Activated CD4-positive, alpha-beta T cell treated with anti-CD3 and anti-CD28 coated beads, Interleukin-2, amount 50 U/mL, for 1 hour (primary cell): ENCODE results near the gene ARL3.
A peak's percentile ranks its signal among the peaks of the same experiment; 100 is the strongest.

Source experiments
- DNase-seq: peaks from one replicate; pipeline ENCODE4 v3.0.0-alpha.2; 2020

The ARL3 gene

DNA sequence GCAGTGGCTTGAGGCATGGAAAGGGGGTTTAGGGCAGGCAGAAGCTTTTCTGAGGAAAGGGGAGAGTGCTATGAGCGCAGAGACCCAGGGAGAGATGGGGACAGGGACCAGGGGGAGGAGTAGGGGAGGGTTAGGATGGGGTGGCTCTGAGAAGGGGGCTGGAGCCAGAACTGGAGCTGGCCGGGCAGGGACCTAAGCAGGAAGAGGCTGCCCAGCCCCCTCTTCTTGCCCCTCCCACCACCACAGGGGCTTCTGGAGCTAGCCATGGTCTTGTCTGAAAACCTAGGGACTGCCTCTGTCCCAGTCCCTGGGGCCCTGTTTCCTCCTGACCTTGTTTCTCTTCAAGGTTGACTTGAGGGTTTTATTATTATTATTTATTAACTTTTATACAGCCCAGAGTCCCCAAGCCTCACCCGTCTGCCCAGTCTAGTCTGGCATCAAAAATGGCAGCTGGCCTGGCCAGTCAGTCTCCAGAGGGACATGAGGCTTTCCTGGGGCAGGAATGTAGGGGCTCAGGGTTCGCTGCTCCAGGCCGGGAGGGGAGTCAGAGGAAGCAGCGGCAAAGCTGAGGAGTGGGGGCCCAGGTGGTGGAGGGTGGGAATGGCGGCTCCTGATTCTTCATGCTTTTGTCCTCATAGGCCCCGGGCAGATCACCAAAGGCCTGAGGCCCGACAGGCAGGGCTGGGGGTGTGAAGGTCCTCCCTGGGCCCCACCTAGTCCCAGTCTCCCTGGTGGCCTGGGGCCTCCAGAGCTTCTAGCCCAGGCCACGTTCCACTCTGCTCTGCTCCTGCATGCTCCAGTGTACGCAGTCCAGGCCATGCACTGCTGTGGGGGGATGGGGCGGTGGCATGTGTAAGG lies 64.2 kb downstream of the ARL3 start:
- DNase-seq, result no peak

DNA sequence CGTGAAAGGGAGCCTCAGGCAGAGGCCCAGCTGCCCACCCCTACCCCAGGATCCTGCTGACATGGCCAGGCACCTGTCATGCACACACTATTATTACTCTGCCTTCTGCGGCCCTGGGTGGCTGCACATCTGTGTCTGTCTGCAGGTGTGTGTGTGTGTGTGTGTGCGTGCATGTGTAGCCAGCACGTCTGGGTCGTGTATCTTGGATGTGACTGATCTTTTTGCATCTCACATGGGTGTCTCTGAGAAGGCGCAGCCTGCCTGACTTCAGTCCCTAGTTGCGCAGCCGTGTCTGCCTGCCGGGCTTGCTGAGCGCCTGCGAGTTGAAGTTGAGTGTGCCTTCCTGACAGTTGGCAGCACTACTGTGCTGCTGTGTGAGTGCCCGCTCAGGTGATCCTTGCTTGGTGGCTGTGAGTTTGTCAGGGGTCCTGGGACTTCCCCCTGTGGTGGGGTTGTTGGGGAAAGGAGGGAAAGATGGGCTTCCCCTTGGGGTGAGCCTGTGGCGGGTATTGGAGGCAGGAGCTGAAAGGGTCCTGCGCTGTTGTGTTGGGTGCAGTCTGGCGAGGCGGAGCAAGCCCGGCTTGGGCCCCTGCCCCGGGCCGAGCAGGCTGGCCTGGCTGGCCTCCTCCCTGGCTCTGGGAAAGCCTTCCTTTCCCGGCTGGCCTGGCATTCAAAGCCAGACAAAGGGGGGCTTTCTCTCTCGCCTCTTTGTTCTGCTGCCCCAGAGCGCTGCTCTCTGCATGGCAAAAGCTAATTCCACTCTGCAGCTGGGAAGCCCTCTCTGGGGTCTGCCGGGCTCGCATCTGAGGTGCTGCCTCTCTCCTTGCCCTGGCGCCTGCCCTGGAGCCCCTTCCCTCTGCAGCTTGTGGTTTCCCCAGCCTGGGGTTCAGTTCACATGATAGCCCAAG lies 65.1 kb downstream of the ARL3 start:
- DNase-seq, result peak; percentile 45

GRCh38 chr10:102648269-102648888 lies 65.8 kb downstream of the ARL3 start:
- DNase-seq, result no peak

DNA sequence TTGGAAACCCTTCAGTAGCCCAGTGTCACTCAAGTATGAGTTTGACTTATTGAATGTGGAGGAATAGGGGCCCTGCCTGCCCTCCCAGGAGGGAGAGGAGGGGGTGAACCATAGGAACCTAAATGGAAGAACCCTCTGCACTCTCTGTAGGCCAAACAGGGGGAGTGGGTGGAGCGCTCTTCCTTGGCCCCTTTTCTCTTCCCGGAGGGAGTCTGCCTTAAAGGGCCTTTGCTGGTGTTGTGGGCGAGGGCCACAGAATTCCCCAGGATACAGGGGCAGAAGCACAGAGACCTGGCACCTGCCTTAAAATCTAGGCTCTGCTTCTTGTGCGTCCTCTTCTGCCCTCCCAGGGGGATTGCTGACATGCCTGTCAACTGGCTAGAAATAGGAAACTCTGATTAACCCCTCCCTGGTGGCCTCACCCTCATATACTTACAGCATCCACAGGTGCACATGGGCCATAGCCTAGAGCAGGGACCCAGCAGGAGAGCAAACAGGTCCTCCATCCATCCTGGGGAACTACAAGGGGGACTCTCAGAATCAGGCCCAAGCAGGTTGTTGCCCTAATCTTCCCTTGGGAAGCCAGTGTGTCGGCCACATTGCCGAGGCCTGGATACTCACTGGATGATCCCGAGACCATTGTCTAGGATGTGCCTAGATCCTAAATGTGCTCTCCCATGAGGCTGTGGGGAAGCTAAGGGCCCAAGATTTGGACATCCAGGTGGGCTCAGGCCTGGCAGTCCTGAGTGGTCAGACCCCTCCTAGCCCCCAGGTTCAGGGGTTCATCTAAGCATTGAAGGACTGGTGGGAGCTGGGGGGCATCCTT lies 66.5 kb downstream of the ARL3 start:
- DNase-seq, result no peak

GRCh38 chr10:102646610-102647442 lies 67.4 kb downstream of the ARL3 start:
- peak; percentile 51 for DNase-seq

- peak; percentile 72 for DNase-seq
Observed at GRCh38 chr10:102645741-102646609, 68.2 kb downstream of the ARL3 start.

- peak; percentile 45 for DNase-seq
Observed at GRCh38 chr10:102645388-102645740, 68.8 kb downstream of the ARL3 start.

DNA sequence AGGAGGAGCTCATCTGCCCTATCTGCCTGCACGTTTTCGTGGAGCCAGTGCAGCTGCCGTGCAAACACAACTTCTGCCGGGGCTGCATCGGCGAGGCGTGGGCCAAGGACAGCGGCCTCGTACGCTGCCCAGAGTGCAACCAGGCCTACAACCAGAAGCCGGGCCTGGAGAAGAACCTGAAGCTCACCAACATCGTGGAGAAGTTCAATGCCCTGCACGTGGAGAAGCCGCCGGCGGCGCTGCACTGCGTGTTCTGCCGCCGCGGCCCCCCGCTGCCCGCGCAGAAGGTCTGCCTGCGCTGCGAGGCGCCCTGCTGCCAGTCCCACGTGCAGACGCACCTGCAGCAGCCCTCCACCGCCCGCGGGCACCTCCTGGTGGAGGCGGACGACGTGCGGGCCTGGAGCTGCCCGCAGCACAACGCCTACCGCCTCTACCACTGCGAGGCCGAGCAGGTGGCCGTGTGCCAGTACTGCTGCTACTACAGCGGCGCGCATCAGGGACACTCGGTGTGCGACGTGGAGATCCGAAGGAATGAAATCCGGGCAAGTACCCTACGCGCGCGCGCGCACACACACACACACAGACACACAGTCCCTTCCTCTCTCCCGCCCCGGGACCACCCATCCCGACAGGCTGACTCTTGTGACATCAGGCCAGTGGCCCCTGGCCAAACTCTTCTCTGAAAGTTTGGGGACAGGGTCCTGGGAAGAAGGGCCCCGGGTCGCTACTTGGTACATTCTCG lies 69.4 kb downstream of the ARL3 start:
- DNase-seq, result peak; percentile 81

DNA sequence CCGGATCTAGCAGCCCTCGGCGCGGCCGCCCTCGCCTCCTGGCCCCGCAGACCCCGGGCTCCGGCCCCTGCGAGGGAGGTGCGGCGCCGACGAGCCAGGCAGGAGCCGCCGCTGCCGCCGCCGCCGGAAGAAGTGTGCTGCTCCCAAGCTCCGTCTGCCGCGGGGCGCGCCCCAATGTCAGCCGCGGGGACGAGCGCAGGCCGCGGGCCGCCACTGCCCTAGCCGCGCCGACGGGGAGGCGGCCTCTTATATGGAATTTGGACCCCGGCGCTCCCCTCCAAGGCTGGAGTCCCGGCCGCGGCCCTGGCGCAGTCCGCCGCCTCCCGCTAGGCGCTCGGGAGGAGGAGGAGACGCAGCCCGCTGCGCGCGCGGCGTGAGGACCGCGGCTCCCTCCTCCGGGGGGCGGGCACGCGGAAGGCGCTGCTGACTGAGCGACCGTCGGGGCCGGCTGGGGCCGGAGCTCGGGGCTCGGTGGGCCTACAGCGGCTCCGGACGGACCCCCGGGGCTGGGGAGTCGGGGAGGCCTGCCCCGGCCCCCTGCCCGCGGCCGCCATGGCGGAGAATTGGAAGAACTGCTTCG lies 70.0 kb downstream of the ARL3 start, which contains the start of gene TRIM8:
Gene TRIM8 (plus strand): TSS at position 414 of the 580 bp plus-strand sequence. CDS start 139 bp downstream, at position 553.
- DNase-seq, result peak; percentile 57

DNA sequence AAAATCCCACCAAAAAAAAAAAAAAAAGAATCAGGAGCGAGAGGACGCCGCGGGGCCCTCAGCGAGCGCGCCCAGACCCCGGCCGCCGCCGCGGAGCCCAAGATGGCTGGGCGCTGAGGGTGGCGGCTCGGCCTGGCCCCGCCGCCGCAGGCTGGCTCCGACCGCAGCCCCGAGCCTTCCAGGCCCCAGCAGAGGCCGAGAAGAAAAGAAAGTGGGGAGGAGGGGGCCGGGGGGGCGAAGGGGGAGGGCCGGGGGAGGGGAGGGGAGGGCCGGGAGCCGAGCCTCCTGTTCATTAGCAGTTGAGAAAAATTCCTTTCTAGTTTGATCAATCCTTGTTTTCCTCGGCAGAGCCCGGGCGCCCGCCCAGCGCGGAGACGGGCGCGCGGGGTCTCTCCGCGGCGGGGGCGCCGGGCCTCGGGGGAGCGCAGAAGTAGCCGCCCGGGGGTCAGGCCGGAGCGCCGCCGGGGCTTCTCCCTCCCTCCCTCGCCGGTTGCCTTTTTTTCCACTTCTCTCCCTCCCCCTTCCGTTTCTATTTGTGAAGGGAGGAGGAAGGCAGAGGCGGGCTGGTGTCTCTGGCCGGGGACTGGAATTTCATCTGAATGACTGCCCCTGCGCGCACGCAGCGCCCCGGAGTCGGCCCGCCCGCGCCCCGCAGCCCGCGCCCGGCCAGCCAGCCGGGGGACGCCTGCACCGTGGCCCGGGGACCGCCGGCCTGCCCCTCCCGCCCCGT lies 70.7 kb downstream of the ARL3 start:
- DNase-seq, result peak; percentile 37

GRCh38 chr10:102642736-102643335 lies 71.4 kb downstream of the ARL3 start:
- peak; percentile 51 for DNase-seq

GRCh38 chr10:102641880-102642735 lies 72.1 kb downstream of the ARL3 start:
- peak; percentile 98 for DNase-seq

- DNase-seq, result no peak
Observed at GRCh38 chr10:102641402-102641801, 72.8 kb downstream of the ARL3 start.

DNA sequence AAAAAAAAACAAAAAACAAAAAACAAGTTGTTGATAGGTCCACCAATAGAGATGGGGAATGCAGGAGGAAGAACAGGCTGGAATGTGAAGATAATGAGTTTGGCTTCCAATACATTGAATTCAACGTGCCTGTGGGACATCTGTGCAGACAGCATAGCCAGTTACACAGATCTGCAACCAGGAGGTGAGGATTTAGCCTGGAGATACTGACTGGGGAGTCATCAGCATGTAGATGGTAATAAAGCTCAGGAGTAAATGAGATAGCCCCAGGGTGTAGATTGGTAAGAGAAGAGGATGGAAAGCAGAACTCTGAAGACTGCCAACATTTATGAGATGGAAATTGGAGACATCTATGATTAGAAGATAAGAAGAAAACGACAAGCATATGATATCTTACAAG lies 74.7 kb downstream of the ARL3 start:
- no peak for DNase-seq

DNA sequence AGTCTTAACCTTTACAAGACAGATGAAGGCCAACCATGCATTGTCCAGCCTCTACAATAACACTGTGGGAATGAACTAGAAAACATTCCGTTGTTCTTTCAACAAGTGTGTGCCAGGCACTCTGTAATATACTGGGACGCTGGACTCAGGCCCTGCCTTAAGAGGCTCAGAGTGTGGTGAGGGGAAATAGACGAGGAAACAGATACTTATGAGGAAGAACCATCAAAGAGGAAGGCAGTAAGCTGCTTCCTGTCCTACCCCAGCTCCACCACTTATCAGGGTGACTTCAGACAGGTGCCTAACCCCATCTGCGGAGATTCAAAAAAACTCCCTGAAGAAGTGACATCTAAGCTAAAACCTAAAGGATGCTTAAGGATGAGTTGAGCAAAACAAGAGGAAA lies 78.8 kb downstream of the ARL3 start:
- DNase-seq, result no peak

- DNase-seq, result no peak
Observed at GRCh38 chr10:102634686-102635085, 79.5 kb downstream of the ARL3 start.

- no peak for DNase-seq
Observed at GRCh38 chr10:102633848-102634247, 80.3 kb downstream of the ARL3 start.
